Hepatocyte (in vitro differentiated cells): ENCODE measurements around the gene EEFSEC. TPM values are rescaled to one million over a fixed set of nuclear protein-coding genes. Genes with fewer than 3 reads are reported as not detected.

ENCODE experiments used
- DNase-seq: peaks from one replicate; pipeline ENCODE4 v3.0.0-alpha.2; 2016; ENCODE audit warnings: low spot score
- H2AFZ ChIP-seq: fragments of 200-600 bp; sonication (generic); 2 replicates; pipeline ENCODE4 v1.6.0; 2016; ENCODE audit warnings: antibody characterized with exemption, mild to moderate bottlenecking
- H3K27ac ChIP-seq: fragments of 200-600 bp; sonication (generic); 2 replicates; pipeline ENCODE4 v1.5.1; 2016; ENCODE audit warnings: mild to moderate bottlenecking
- H3K27me3 ChIP-seq: fragments of 200-600 bp; sonication (generic); 2 replicates; pipeline ENCODE4 v1.6.1; 2016
- H3K36me3 ChIP-seq: fragments of 200-600 bp; sonication (generic); replicated peaks from 2 replicates; pipeline ENCODE4 v1.5.1; 2016; ENCODE audit warnings: low read depth; ENCODE audit not compliant: insufficient read depth
- H3K4me1 ChIP-seq: fragments of 200-600 bp; sonication (generic); 2 replicates; pipeline ENCODE4 v1.5.1; 2016; ENCODE audit warnings: mild to moderate bottlenecking, moderate library complexity; ENCODE audit not compliant: insufficient read depth
- H3K4me2 ChIP-seq: fragments of 200-600 bp; sonication (generic); 2 replicates; pipeline ENCODE4 v1.6.0; 2016
- H3K4me3 ChIP-seq: fragments of 200-600 bp; sonication (generic); 2 replicates; pipeline ENCODE4 v1.5.1; 2016; ENCODE audit warnings: mild to moderate bottlenecking
- H3K79me2 ChIP-seq: fragments of 200-600 bp; sonication (generic); 2 replicates; pipeline ENCODE4 v1.6.0; 2017; ENCODE audit warnings: mild to moderate bottlenecking
- H3K9me2 ChIP-seq: fragments of 200-600 bp; sonication (generic); replicated peaks from 2 replicates; pipeline ENCODE4 v1.6.0; 2017; ENCODE audit warnings: mild to moderate bottlenecking; ENCODE audit not compliant: insufficient read depth
- H3K9me3 ChIP-seq: fragments of 200-600 bp; sonication (generic); 2 replicates; pipeline ENCODE4 v1.5.1; 2016; ENCODE audit warnings: low read depth, mild to moderate bottlenecking
- H4K20me1 ChIP-seq: fragments of 200-600 bp; sonication (generic); 2 replicates; pipeline ENCODE4 v1.6.0; 2016; ENCODE audit warnings: mild to moderate bottlenecking; ENCODE audit not compliant: insufficient read depth, poor library complexity, severe bottlenecking
- EZH2 ChIP-seq: fragments of 200-600 bp; sonication (generic); IDR thresholded peaks from 2 replicates; pipeline ENCODE4 v1.6.1; 2016; ENCODE audit warnings: antibody characterized with exemption, mild to moderate bottlenecking, borderline replicate concordance
- EZH2phosphoT487 ChIP-seq: fragments of 200-600 bp; sonication (generic); IDR thresholded peaks from one replicate; pipeline ENCODE4 v1.6.1; 2018; ENCODE audit warnings: antibody characterized with exemption, mild to moderate bottlenecking, low read depth, moderate library complexity; ENCODE audit not compliant: unreplicated experiment, severe bottlenecking
- WGBS: methylation state at CpG from one replicate; pipeline ENCODE4 v1.1.6; 2016; ENCODE audit warnings: low lambda C conversion rate; ENCODE audit errors: missing lambda C conversion rate; 5-methylcytosine and 5-hydroxymethylcytosine counted together
- polyA plus RNA-seq: library from polyadenylated mRNA; unstranded; fragments of >200 nt; fragmentation: Nextera tagmentation; extraction: Ambion mirVana; gene quantifications from 2 replicates; pipeline ENCODE4 v1.2.1, GENCODE V29; 2016
- total RNA-seq: library from RNA; depleted of rRNA; stranded (reverse); fragments of >200 nt; gene quantifications from 2 replicates; pipeline ENCODE4 v1.2.3, GENCODE V29; 2014
- TF ChIP-seq, protein P1 (sequence below): fragments of 200-600 bp; sonication (generic); IDR thresholded peaks from 2 replicates; pipeline ENCODE4 v1.5.1; 2016; ENCODE audit warnings: antibody characterized with exemption, mild to moderate bottlenecking; ENCODE audit not compliant: poor library complexity

Gene EEFSEC
- total and polyA plus RNA-seq, 2 experiments from 2014 or later: 9.8 to 17.5 TPM

GRCh38 chr3:128420720-128421438 lies 267.6 kb downstream of the EEFSEC start:
- Histone ChIP-seq H3K4me2 (no peak overlapping the region), H3K27ac (no peak overlapping the region), H3K4me3 (no peak overlapping the region), H3K9me2 (no peaks in the 10 kb centered on the region), H3K36me3 (no peaks in the 10 kb centered on the region), H2AFZ (no peak overlapping the region), H3K4me1 (no peaks in the 10 kb centered on the region), H3K27me3 (no peaks in the 10 kb centered on the region), H3K9me3 (no peaks in the 10 kb centered on the region), H3K79me2 (no peaks in the 10 kb centered on the region), H4K20me1 (no peaks in the 10 kb centered on the region)
- WGBS: 89% methylated on average over 11 of the region's 12 CpGs
- no peak for DNase-seq
- TF ChIP-seq EZH2phosphoT487: no peak
- no peak for TF ChIP-seq EZH2
- TF ChIP-seq, protein P1, sequence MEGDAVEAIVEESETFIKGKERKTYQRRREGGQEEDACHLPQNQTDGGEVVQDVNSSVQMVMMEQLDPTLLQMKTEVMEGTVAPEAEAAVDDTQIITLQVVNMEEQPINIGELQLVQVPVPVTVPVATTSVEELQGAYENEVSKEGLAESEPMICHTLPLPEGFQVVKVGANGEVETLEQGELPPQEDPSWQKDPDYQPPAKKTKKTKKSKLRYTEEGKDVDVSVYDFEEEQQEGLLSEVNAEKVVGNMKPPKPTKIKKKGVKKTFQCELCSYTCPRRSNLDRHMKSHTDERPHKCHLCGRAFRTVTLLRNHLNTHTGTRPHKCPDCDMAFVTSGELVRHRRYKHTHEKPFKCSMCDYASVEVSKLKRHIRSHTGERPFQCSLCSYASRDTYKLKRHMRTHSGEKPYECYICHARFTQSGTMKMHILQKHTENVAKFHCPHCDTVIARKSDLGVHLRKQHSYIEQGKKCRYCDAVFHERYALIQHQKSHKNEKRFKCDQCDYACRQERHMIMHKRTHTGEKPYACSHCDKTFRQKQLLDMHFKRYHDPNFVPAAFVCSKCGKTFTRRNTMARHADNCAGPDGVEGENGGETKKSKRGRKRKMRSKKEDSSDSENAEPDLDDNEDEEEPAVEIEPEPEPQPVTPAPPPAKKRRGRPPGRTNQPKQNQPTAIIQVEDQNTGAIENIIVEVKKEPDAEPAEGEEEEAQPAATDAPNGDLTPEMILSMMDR: no peak

DNA sequence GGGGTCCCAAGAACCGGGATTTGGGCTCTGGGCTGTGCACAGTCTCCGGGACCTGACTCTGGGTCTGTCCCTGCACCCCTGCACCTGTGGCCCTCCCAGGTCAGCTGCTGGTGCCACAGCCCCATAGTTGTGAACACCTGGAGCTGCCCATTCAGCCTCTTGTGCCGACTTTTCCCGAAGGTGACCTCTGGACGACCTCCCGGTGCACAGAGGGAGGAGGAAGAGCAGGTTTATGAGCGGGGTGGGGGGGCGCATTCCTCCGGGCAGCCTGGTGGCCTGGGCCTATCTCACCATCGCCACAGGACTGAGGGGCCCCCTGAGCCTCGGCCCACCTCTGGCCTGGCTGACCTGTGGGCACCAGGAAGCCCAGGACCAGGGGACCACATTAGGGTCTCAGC lies 268.2 kb downstream of the EEFSEC start:
- H3K9me2 ChIP-seq: no peaks in the 10 kb centered on the region
- no peaks in the 10 kb centered on the region for H3K9me3 ChIP-seq
- H3K4me1 ChIP-seq: peaks cover 2% of the 10 kb centered on the region
- no peak overlapping the region for H3K4me2 ChIP-seq
- no peak for DNase-seq
- 57% methylated on average over 10 of the region's 11 CpGs for WGBS
- H3K36me3 ChIP-seq: no peaks in the 10 kb centered on the region
- no peak overlapping the region for H3K27ac ChIP-seq
- no peak overlapping the region for H3K4me3 ChIP-seq
- no peaks in the 10 kb centered on the region for H3K79me2 ChIP-seq
- no peak for TF ChIP-seq EZH2phosphoT487
- no peak for TF ChIP-seq EZH2
- TF ChIP-seq, protein P1: no peak
- H4K20me1 ChIP-seq: no peaks in the 10 kb centered on the region
- H3K27me3 ChIP-seq: no peaks in the 10 kb centered on the region
- no peak overlapping the region for H2AFZ ChIP-seq

DNA sequence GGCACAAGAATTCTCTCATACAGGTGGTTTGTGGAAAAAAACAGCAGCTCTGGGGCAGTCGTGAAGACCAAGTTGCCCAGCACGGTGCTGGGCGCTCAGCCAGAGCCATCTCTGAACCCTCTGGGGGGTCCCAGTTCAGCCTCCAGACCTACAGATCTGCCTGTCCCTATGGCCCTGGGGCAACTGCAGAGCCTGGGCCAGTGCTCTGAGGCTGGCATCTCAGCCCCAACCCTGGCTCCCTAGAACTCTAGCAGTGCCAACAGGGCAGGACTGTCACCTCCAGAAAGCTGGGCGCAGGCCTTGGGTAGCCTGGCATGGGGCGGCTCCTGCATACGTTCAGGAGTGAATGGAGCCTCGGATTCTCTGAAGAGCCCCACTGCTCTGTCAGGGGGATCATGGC lies 268.7 kb downstream of the EEFSEC start:
- 94% methylated on average over 7 of the region's 7 CpGs for WGBS
- Histone ChIP-seq H3K79me2 (no peaks in the 10 kb centered on the region), H3K4me3 (no peak overlapping the region), H3K4me1 (peaks cover 6% of the 10 kb centered on the region), H3K9me2 (no peaks in the 10 kb centered on the region), H2AFZ (no peak overlapping the region), H3K27me3 (no peaks in the 10 kb centered on the region), H3K4me2 (no peak overlapping the region), H4K20me1 (no peaks in the 10 kb centered on the region), H3K9me3 (no peaks in the 10 kb centered on the region), H3K36me3 (no peaks in the 10 kb centered on the region), H3K27ac (no peak overlapping the region)
- no peak for DNase-seq
- TF ChIP-seq, protein P1: no peak
- TF ChIP-seq EZH2phosphoT487: no peak
- no peak for TF ChIP-seq EZH2
